IMR-90 (cell line): Measurements from ENCODE around the gene PRR14L. TPM values are rescaled to one million over a fixed set of nuclear protein-coding genes. Genes with fewer than 3 reads are reported as not detected.

Experiments
- ATAC-seq: fragments of 200-7000 bp; cut with Tn5 transposase; 2 replicates; pipeline ENCODE4 v1.9.1; 2020; ENCODE audit warnings: low read depth, mild to moderate bottlenecking, moderate library complexity
- BruUV-seq: library from RNA; stranded (reverse); fragments of 400-500 nt; replicated peaks from 2 replicates; lab custom pipeline; 2021; lab: Mats Ljungman, UMichigan
- CTCF ChIA-PET: fragments of 300-600 bp; formaldehyde crosslinking; extraction: SDS; loops from one replicate; lab custom pipeline; 2021; ENCODE audit warnings: antibody characterized with exemption; lab: Yijun Ruan, JAX
- POLR2A ChIA-PET: fragments of 300-600 bp; sonication (Branson Sonifier 250); formaldehyde crosslinking; loops from one replicate; lab custom pipeline; 2022; ENCODE audit warnings: antibody characterized with exemption; ENCODE audit not compliant: unreplicated experiment; lab: Charles Lee
- DNase-seq: peaks from one replicate; pipeline ENCODE4 v3.0.0; 2013
- H2AFZ ChIP-seq: replicated peaks from 2 replicates; pipeline ENCODE3; 2013; ENCODE audit warnings: low read length, mild to moderate bottlenecking; ENCODE audit not compliant: poor library complexity
- H2AK5ac ChIP-seq: 2 replicates; pipeline ENCODE4 v1.6.1; 2013; ENCODE audit warnings: low read depth, low read length, inconsistent platforms
- H2AK9ac ChIP-seq: replicated peaks from 2 replicates; pipeline ENCODE3; 2013; ENCODE audit warnings: mild to moderate bottlenecking, low read depth, low read length, moderate library complexity; ENCODE audit not compliant: poor library complexity
- H2BK120ac ChIP-seq: 2 replicates; pipeline ENCODE4 v1.6.1; 2013; ENCODE audit warnings: low read depth, low read length, inconsistent platforms
- H2BK15ac ChIP-seq: 3 replicates; pipeline ENCODE4 v1.6.1; 2013; ENCODE audit warnings: low read depth, low read length, inconsistent platforms
- H2BK20ac ChIP-seq: 2 replicates; pipeline ENCODE4 v1.6.1; 2013; ENCODE audit warnings: low read depth, mild to moderate bottlenecking, inconsistent platforms, low read length, moderate library complexity
- H2BK5ac ChIP-seq: 2 replicates; pipeline ENCODE4 v1.6.1; 2013; ENCODE audit warnings: mild to moderate bottlenecking, low read depth, low read length, inconsistent platforms; ENCODE audit not compliant: poor library complexity, severe bottlenecking
- H3K14ac ChIP-seq: replicated peaks from 2 replicates; pipeline ENCODE4 v1.6.1; 2013; ENCODE audit warnings: low read depth, low read length, inconsistent platforms
- H3K18ac ChIP-seq: 2 replicates; pipeline ENCODE4 v1.6.1; 2013; ENCODE audit warnings: low read depth, low read length, control low read depth
- H3K23ac ChIP-seq: 2 replicates; pipeline ENCODE4 v1.6.1; 2013; ENCODE audit warnings: low read depth, low read length, inconsistent platforms
- H3K27ac ChIP-seq: 2 replicates; pipeline ENCODE4 v1.5.1; 2013; ENCODE audit warnings: mild to moderate bottlenecking, control low read depth, low read length; ENCODE audit not compliant: insufficient read depth
- H3K27me3 ChIP-seq: 2 replicates; pipeline ENCODE4 v1.6.1; 2013; ENCODE audit warnings: low read length; ENCODE audit not compliant: control insufficient read depth, insufficient read depth
- H3K36me3 ChIP-seq: 2 replicates; pipeline ENCODE4 v1.6.1; 2013; ENCODE audit warnings: low read length, mixed read lengths; ENCODE audit not compliant: control insufficient read depth, insufficient read depth
- H3K4ac ChIP-seq: 2 replicates; pipeline ENCODE4 v1.6.1; 2013; ENCODE audit warnings: low read depth, low read length, inconsistent platforms
- H3K4me1 ChIP-seq: 2 replicates; pipeline ENCODE4 v1.6.1; 2013; ENCODE audit warnings: low read length, mixed read lengths; ENCODE audit not compliant: control insufficient read depth, insufficient read depth
- H3K4me2 ChIP-seq: 2 replicates; pipeline ENCODE4 v1.6.1; 2013; ENCODE audit warnings: low read depth, mild to moderate bottlenecking, control low read depth, low read length, moderate library complexity
- H3K4me3 ChIP-seq: 2 replicates; pipeline ENCODE4 v1.5.1; 2013; ENCODE audit warnings: low read depth, mild to moderate bottlenecking, control low read depth, low read length, moderate library complexity; ENCODE audit not compliant: insufficient read depth
- H3K56ac ChIP-seq: 2 replicates; pipeline ENCODE4 v1.6.1; 2013; ENCODE audit warnings: low read length, inconsistent platforms; ENCODE audit not compliant: insufficient read depth; ENCODE audit errors: extremely low read depth
- H3K79me1 ChIP-seq, 2 experiments: 2 replicates each; pipeline ENCODE4 v1.6.1; 2013; ENCODE audit warnings: low read length in 2 of 2, inconsistent platforms in 1 of 2, low read depth in 1 of 2
- H3K9ac ChIP-seq: 2 replicates; pipeline ENCODE4 v1.6.1; 2013; ENCODE audit warnings: low read depth, low read length, control low read depth
- H3K9me1 ChIP-seq: 2 replicates; pipeline ENCODE4 v1.6.1; 2013; ENCODE audit warnings: low read length, inconsistent platforms; ENCODE audit not compliant: insufficient read depth
- H3K9me3 ChIP-seq: 2 replicates; pipeline ENCODE4 v1.6.1; 2013; ENCODE audit warnings: low read length; ENCODE audit not compliant: control insufficient read depth, insufficient read depth
- H4K20me1 ChIP-seq: 2 replicates; pipeline ENCODE4 v1.6.1; 2013; ENCODE audit warnings: low read length, inconsistent platforms; ENCODE audit not compliant: insufficient read depth
- H4K5ac ChIP-seq: 2 replicates; pipeline ENCODE4 v1.6.1; 2013; ENCODE audit warnings: mild to moderate bottlenecking, low read depth, low read length, control low read depth
- H4K8ac ChIP-seq, 2 experiments: 2 replicates each; pipeline ENCODE4 v1.6.1; 2013; ENCODE audit warnings: low read depth in 2 of 2, low read length in 2 of 2, control low read depth in 1 of 2, inconsistent platforms in 1 of 2
- H4K91ac ChIP-seq: 2 replicates; pipeline ENCODE4 v1.6.1; 2013; ENCODE audit warnings: low read depth, low read length, inconsistent platforms; ENCODE audit not compliant: insufficient read depth
- BHLHE40 ChIP-seq: fragments of 150-350 bp; IDR thresholded peaks from 2 replicates; pipeline ENCODE4 v1.6.1; 2016; ENCODE audit warnings: mild to moderate bottlenecking, low read depth, low read length
- CEBPB ChIP-seq: IDR thresholded peaks from 2 replicates; pipeline ENCODE4 v1.6.1; 2012; ENCODE audit warnings: low read depth, low read length, improper control_type of control experiment
- CHD1 ChIP-seq: IDR thresholded peaks from 2 replicates; pipeline ENCODE4 v1.6.1; 2012; ENCODE audit warnings: low read depth, low read length, improper control_type of control experiment
- FOS ChIP-seq: fragments of 150-350 bp; IDR thresholded peaks from 2 replicates; pipeline ENCODE4 v1.6.1; 2016; ENCODE audit warnings: low read depth, low read length
- MAZ ChIP-seq: IDR thresholded peaks from 2 replicates; pipeline ENCODE4 v1.6.1; 2012; ENCODE audit warnings: low read depth, mild to moderate bottlenecking, low read length, improper control_type of control experiment, moderate library complexity, borderline replicate concordance
- POLR2A ChIP-seq: IDR thresholded peaks from 2 replicates; pipeline ENCODE4 v1.6.1; 2012; ENCODE audit warnings: mild to moderate bottlenecking, low read depth, low read length
- RCOR1 ChIP-seq: IDR thresholded peaks from 2 replicates; pipeline ENCODE4 v1.6.1; 2012; ENCODE audit warnings: mild to moderate bottlenecking, low read length, improper control_type of control experiment; ENCODE audit not compliant: insufficient replicate concordance
- SMC3 ChIP-seq: fragments of 150-350 bp; IDR thresholded peaks from 2 replicates; pipeline ENCODE4 v1.6.1; 2016; ENCODE audit warnings: low read depth, mild to moderate bottlenecking, antibody characterized with exemption, low read length, moderate library complexity
- WGBS, 2 experiments: methylation state at CpG; one replicate each; pipeline versions ENCODE4 v1.1.5 to v1.1.7; 2013; ENCODE audit warnings: missing lambda C conversion rate in 2 of 2; ENCODE audit not compliant: insufficient read length in 1 of 2; ENCODE audit errors: extremely low coverage in 2 of 2; 5-methylcytosine and 5-hydroxymethylcytosine counted together
- dilution Hi-C: fragments of 300-500 bp; cut with HindIII; formaldehyde crosslinking; loops from one replicate; pipeline ENCODE4 v1.14.3; 2018; ENCODE audit warnings: low sequenced_read_pairs; ENCODE audit not compliant: unreplicated experiment
- in situ Hi-C: fragments of 300-500 bp; cut with MboI; formaldehyde crosslinking; loops from 3 replicates; pipeline ENCODE4 v1.14.3; 2019; ENCODE audit warnings: low sequenced_read_pairs, inconsistent platforms, mixed read lengths
- intact Hi-C: fragments of 100-400 bp; cut with micrococcal nuclease; formaldehyde crosslinking; loops from 2 replicates; pipeline ENCODE4 v1.10.0; 2022
- polyA plus RNA-seq, 3 experiments: library from polyadenylated mRNA; depleted of rRNA; stranded (reverse); fragments of >200 nt; gene quantifications; 2 replicates each; pipeline ENCODE4 v1.2.3, GENCODE V29; 2012; ENCODE audit warnings: low replicate concordance in 1 of 3
- total RNA-seq: library from RNA; depleted of rRNA; stranded (reverse); fragments of >200 nt; gene quantifications from 2 replicates; pipeline ENCODE4 v1.2.3, GENCODE V29; 2012

PRR14L gene
- total and polyA plus RNA-seq, 2 of the 4 experiments (the other 2 are of a cell fraction), result 9.0 to 19.7 TPM

GRCh38 chr22:31650391-31650790 lies 99.5 kb downstream of the PRR14L start:
- Histone ChIP-seq H2BK5ac (peak overlapping the region; percentile 99), H3K4ac (peak overlapping the region; percentile 98), H3K4me1 (peaks cover 26% of the 10 kb centered on the region), H3K36me3 (peaks cover 10% of the 10 kb centered on the region), H3K56ac (peak overlapping the region; percentile 61; the same call in 1 of the 2 replicates), H4K20me1 (peaks cover 10% of the 10 kb centered on the region; the same call in 1 of the 2 replicates), H3K14ac (peak overlapping the region; percentile 88; the same call in 1 of the 2 replicates), H2AK9ac (no peak overlapping the region), H3K9ac (0 out of 2 replicates have a peak overlapping the region, but pooled peaks have one; percentile 49), H2BK120ac (peak overlapping the region; percentile 97), H3K9me1 (peaks cover 29% of the 10 kb centered on the region), H4K5ac (peak overlapping the region; percentile 99), H3K9me3 (no peaks in the 10 kb centered on the region), H3K27ac (peak overlapping the region; percentile 99), H3K27me3 (no peaks in the 10 kb centered on the region), H2AK5ac (peak overlapping the region; percentile 100), H3K4me2 (peak overlapping the region; percentile 80; the same call in 1 of the 2 replicates), H2BK15ac (peak overlapping the region; percentile 97; the same call in 2 of the 3 replicates), H3K4me3 (no peak overlapping the region), H3K79me1 (peaks cover 31 to 72% of the 10 kb centered on the region in 2 experiments), H4K8ac (peak overlapping the region; percentile 75 to 97), H2AFZ (peak overlapping the region; percentile 60), H3K18ac (peak overlapping the region; percentile 99), H3K23ac (peak overlapping the region; percentile 88; the same call in 1 of the 2 replicates), H2BK20ac (peak overlapping the region; percentile 93; the same call in 1 of the 2 replicates), H4K91ac (peak overlapping the region; percentile 98)
- ChIA-PET CTCF (no interaction called here), POLR2A (no interaction called here)
- in situ Hi-C loops (no loop called here), dilution Hi-C loops (no loop called here), intact Hi-C loops (no loop called here)
- DNase-seq, result peak; percentile 89
- ATAC-seq, result peak; percentile 40
- TF ChIP-seq SMC3 (no peak), BHLHE40 (0 out of 2 replicates have a peak, but pooled peaks have one; percentile 35), POLR2A (no peak), CEBPB (peak; percentile 97), MAZ (no peak), CHD1 (no peak), RCOR1 (peak; percentile 80), FOS (no peak)
- WGBS, 2 experiments, result no CpG with 5 or more reads among the region's 6 CpGs
- no TSS peak for BruUV-seq
